Activated T-cell treated with anti-CD3 and anti-CD28 coated beads, Interleukin-2, amount 50 U/mL, for 24 hours (primary cell): ENCODE data around the gene MAST4.
"Not testable (repeated sequence)": the region's sequence is repeated elsewhere in the genome, so short reads cannot be mapped to it uniquely, and the experiment has no call there.

ENCODE experiments used
- DNase-seq: peaks from one replicate; pipeline ENCODE4 v3.0.0-alpha.2; 2020
- H3K27ac Mint-ChIP-seq: 2 replicates; pipeline ENCODE4 v1.8.0; 2020; ENCODE audit warnings: mild to moderate bottlenecking, mixed read lengths
- H3K27me3 Mint-ChIP-seq: 2 replicates; pipeline ENCODE4 v1.8.0; 2020; ENCODE audit warnings: mixed read lengths
- H3K36me3 Mint-ChIP-seq: 2 replicates; pipeline ENCODE4 v1.8.0; 2020; ENCODE audit warnings: low read depth, mixed read lengths
- H3K4me1 Mint-ChIP-seq: 2 replicates; pipeline ENCODE4 v1.8.0; 2020; ENCODE audit warnings: low read depth, mixed read lengths
- H3K4me3 Mint-ChIP-seq: 2 replicates; pipeline ENCODE4 v1.8.0; 2020; ENCODE audit warnings: mild to moderate bottlenecking, moderate library complexity, mixed read lengths
- H3K9me3 Mint-ChIP-seq: 2 replicates; pipeline ENCODE4 v1.8.0; 2020; ENCODE audit warnings: mixed read lengths

MAST4 gene

DNA sequence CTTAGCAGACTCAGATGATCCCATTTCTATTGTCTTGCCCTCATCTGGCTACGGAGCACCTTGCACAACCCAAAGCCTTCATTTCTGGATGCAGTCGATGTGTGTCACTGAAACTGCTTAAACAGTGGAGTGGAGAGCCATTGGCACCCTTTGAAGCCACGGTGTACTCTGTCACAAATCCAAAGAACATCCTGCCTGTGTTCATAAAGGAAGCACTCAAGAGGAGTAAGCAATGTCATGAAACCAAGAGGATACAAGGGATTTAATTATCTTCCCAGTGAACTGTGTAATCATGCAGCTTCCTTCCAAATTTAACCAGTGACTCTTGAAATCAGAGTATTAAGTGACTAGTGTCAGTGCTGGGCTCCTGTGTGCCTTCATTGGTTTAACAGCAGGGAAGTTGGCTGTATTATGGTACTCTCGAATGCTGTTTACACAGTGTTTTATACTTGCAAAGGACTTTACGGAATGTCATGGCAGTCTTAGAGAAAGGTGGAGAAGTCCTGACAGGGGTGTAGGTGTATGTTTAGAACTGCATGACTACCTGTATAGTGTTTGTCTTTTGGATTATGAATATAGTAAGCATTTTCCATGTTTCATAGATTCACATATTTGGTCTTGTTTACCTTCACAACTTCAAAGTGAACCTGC, 558.5 kb downstream of the MAST4 start:
- H3K27ac Mint-ChIP-seq, result no peak overlapping the region
- no peaks in the 10 kb centered on the region for H3K27me3 Mint-ChIP-seq
- no peak overlapping the region for H3K4me3 Mint-ChIP-seq
- peaks cover 36% of the 10 kb centered on the region for H3K36me3 Mint-ChIP-seq
- peaks cover 18% of the 10 kb centered on the region for H3K4me1 Mint-ChIP-seq
- no peaks in the 10 kb centered on the region for H3K9me3 Mint-ChIP-seq
- DNase-seq, result no peak

DNA sequence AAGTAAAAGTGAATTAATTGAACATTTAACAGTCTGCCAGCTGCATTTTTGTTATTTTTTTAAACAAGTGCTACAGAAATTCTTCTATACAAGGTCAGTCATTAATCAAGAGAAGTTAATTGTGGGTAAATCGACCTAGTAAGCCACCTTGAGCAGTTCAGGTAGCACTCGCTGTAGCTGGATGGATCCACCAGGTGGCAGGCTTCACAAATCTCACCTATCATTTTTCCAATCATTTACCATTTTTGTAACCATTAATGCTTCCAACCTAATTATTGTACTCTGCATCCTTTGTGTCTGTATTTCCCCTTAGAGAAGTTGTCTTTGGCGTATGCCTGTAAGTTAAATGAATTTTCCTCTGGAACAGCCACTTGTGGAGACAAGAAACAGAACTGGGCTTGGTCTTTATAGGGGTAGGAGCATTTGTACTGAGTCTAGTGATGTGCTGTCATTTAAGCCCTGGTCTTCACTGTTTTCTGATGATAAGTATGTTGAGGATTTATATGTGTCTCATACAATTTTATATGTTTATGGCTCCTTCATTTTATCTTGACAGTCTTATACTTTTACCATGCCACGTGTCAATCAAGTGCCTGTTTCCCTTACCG, 560.9 kb downstream of the MAST4 start:
- DNase-seq, result peak; percentile 64
- H3K4me1 Mint-ChIP-seq, result peaks cover 40% of the 10 kb centered on the region
- H3K9me3 Mint-ChIP-seq, result no peaks in the 10 kb centered on the region
- H3K4me3 Mint-ChIP-seq, result no peak overlapping the region
- peaks cover 18% of the 10 kb centered on the region for H3K36me3 Mint-ChIP-seq
- peak overlapping the region; percentile 38 for H3K27ac Mint-ChIP-seq
- no peaks in the 10 kb centered on the region for H3K27me3 Mint-ChIP-seq

DNA sequence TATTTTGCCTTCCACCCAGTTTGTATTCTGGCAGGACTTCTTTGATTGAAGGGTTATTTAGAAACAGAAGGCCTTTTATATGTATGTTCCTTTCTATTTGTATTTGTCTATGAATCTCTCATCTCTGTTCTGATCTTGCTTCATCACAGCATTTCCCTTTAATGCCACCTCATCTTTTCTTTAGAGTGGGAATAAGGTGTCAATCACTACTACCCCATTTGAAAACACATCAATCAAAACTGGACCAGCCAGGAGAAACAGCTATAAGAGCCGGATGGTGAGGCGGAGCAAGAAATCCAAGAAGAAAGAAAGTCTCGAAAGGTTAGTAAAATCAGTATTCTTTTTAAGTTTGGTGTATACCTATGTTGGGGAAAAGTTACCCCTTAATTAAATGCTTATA, 564.1 kb downstream of the MAST4 start:
- Mint-ChIP-seq H3K27ac (peak overlapping the region; percentile 76), H3K4me1 (peaks cover 61% of the 10 kb centered on the region), H3K4me3 (no peak overlapping the region), H3K27me3 (no peaks in the 10 kb centered on the region), H3K36me3 (peaks cover 33% of the 10 kb centered on the region), H3K9me3 (no peaks in the 10 kb centered on the region)
- no peak for DNase-seq

DNA sequence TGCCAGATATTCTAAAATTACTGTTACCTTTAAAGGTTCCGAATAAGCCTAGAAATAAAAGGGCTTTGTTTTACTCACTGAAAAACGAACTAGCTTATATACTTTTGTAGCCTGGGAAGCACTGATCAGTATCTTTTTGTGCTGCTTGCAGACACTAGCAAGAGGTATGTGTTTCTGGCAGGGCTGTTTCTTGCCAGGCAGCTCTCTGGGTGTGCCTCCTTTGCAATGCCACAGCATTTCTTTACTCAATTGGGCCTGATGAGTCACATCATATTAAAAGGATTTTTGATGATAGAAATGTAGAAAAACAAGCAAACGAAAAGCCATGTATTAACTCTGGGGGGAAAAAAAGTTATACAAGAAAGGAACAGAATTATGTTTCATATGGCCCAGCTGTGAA, 564.8 kb downstream of the MAST4 start:
- peaks cover 33% of the 10 kb centered on the region for H3K36me3 Mint-ChIP-seq
- peaks cover 68% of the 10 kb centered on the region for H3K4me1 Mint-ChIP-seq
- H3K9me3 Mint-ChIP-seq, result no peaks in the 10 kb centered on the region
- H3K27ac Mint-ChIP-seq, result peak overlapping the region; percentile 80
- peak overlapping the region; percentile 26 for H3K4me3 Mint-ChIP-seq
- no peak for DNase-seq
- no peaks in the 10 kb centered on the region for H3K27me3 Mint-ChIP-seq

DNA sequence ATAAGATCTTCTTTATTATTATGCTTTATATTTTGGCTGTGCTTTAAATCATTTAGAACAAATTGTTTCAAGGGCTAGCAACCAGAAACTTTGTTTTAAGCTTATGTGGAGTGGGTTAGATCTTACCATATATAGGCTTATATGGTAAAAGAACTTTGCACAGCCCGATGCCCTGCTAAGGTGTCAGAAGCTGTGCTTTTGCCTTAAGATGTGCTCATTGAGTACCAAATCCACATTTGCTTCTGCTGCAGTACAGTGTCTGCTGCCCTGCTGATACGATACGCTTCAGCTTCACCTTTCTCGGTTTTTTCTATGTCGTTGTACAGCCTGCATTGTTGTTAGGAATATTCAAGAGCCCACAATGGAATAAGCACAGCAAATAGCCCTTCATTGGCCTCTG, 565.6 kb downstream of the MAST4 start:
- no peak for DNase-seq
- peak overlapping the region; percentile 56 for H3K27ac Mint-ChIP-seq
- H3K4me3 Mint-ChIP-seq, result no peak overlapping the region
- H3K27me3 Mint-ChIP-seq, result no peaks in the 10 kb centered on the region
- peaks cover 33% of the 10 kb centered on the region for H3K36me3 Mint-ChIP-seq
- H3K9me3 Mint-ChIP-seq, result no peaks in the 10 kb centered on the region
- peaks cover 72% of the 10 kb centered on the region for H3K4me1 Mint-ChIP-seq

DNA sequence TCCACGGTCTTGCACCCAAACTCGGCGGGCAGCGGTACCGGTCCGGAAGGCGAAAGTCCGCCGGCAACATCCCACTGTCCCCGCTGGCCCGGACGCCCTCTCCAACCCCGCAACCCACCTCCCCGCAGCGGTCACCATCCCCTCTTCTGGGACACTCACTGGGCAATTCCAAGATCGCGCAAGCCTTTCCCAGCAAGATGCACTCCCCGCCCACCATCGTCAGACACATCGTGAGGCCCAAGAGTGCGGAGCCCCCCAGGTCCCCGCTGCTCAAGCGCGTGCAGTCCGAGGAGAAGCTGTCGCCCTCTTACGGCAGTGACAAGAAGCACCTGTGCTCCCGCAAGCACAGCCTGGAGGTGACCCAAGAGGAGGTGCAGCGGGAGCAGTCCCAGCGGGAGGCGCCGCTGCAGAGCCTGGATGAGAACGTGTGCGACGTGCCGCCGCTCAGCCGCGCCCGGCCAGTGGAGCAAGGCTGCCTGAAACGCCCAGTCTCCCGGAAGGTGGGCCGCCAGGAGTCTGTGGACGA, 567.1 kb downstream of the MAST4 start:
- Mint-ChIP-seq H3K4me3 (no peak overlapping the region), H3K36me3 (peaks cover 43% of the 10 kb centered on the region), H3K9me3 (no peaks in the 10 kb centered on the region), H3K27ac (no peak overlapping the region), H3K27me3 (no peaks in the 10 kb centered on the region), H3K4me1 (peaks cover 77% of the 10 kb centered on the region)
- no peak for DNase-seq

DNA sequence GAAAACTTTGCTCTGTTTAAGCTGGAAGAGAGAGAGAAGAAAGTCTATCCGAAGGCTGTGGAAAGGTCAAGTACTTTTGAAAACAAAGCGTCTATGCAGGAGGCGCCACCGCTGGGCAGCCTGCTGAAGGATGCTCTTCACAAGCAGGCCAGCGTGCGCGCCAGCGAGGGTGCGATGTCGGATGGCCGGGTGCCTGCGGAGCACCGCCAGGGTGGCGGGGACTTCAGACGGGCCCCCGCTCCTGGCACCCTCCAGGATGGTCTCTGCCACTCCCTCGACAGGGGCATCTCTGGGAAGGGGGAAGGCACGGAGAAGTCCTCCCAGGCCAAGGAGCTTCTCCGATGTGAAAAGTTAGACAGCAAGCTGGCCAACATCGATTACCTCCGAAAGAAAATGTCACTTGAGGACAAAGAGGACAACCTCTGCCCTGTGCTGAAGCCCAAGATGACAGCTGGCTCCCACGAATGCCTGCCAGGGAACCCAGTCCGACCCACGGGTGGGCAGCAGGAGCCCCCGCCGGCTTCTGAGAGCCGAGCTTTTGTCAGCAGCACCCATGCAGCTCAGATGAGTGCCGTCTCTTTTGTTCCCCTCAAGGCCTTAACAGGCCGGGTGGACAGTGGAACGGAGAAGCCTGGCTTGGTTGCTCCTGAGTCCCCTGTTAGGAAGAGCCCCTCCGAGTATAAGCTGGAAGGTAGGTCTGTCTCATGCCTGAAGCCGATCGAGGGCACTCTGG, 567.8 kb downstream of the MAST4 start:
- Mint-ChIP-seq H3K36me3 (peaks cover 43% of the 10 kb centered on the region), H3K27ac (no peak overlapping the region), H3K4me3 (peak overlapping the region; percentile 31)

DNA sequence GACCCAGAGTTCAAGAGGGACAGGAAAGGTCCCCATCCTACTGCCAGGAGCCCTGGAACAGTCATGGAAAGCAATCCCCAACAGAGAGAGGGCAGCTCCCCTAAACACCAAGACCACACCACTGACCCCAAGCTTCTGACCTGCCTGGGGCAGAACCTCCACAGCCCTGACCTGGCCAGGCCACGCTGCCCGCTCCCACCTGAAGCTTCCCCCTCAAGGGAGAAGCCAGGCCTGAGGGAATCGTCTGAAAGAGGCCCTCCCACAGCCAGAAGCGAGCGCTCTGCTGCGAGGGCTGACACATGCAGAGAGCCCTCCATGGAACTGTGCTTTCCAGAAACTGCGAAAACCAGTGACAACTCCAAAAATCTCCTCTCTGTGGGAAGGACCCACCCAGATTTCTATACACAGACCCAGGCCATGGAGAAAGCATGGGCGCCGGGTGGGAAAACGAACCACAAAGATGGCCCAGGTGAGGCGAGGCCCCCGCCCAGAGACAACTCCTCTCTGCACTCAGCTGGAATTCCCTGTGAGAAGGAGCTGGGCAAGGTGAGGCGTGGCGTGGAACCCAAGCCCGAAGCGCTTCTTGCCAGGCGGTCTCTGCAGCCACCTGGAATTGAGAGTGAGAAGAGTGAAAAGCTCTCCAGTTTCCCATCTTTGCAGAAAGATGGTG, 568.8 kb downstream of the MAST4 start:
- H3K36me3 Mint-ChIP-seq, result peaks cover 43% of the 10 kb centered on the region

More for the DNA sequence above, 567.8 kb downstream of the MAST4 start:
- H3K4me1 Mint-ChIP-seq, result peaks cover 78% of the 10 kb centered on the region
- no peaks in the 10 kb centered on the region for H3K27me3 Mint-ChIP-seq
- no peak for DNase-seq
- H3K9me3 Mint-ChIP-seq, result no peaks in the 10 kb centered on the region

DNA sequence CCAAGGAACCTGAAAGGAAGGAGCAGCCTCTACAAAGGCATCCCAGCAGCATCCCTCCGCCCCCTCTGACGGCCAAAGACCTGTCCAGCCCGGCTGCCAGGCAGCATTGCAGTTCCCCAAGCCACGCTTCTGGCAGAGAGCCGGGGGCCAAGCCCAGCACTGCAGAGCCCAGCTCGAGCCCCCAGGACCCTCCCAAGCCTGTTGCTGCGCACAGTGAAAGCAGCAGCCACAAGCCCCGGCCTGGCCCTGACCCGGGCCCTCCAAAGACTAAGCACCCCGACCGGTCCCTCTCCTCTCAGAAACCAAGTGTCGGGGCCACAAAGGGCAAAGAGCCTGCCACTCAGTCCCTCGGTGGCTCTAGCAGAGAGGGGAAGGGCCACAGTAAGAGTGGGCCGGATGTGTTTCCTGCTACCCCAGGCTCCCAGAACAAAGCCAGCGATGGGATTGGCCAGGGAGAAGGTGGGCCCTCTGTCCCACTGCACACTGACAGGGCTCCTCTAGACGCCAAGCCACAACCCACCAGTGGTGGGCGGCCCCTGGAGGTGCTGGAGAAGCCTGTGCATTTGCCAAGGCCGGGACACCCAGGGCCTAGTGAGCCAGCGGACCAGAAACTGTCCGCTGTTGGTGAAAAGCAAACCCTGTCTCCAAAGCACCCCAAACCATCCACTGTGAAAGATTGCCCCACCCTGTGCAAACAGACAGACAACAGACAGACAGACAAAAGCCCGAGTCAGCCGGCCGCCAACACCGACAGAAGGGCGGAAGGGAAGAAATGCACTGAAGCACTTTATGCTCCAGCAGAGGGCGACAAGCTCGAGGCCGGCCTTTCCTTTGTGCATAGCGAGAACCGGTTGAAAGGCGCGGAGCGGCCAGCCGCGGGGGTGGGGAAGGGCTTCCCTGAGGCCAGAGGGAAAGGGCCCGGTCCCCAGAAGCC, 569.6 kb downstream of the MAST4 start:
- peaks cover 64% of the 10 kb centered on the region for H3K4me1 Mint-ChIP-seq
- peaks cover 43% of the 10 kb centered on the region for H3K36me3 Mint-ChIP-seq
- H3K4me3 Mint-ChIP-seq, result peak overlapping the region; percentile 76
- H3K27ac Mint-ChIP-seq, result peak overlapping the region; percentile 98
- DNase-seq, result peak; percentile 82
- H3K27me3 Mint-ChIP-seq, result no peaks in the 10 kb centered on the region
- H3K9me3 Mint-ChIP-seq, result no peaks in the 10 kb centered on the region

More for the DNA sequence above, 568.8 kb downstream of the MAST4 start:
- H3K4me1 Mint-ChIP-seq, result peaks cover 71% of the 10 kb centered on the region
- DNase-seq, result no peak
- H3K4me3 Mint-ChIP-seq, result peak overlapping the region; percentile 76
- H3K27ac Mint-ChIP-seq, result peak overlapping the region; percentile 98
- H3K27me3 Mint-ChIP-seq, result no peaks in the 10 kb centered on the region
- no peaks in the 10 kb centered on the region for H3K9me3 Mint-ChIP-seq

DNA sequence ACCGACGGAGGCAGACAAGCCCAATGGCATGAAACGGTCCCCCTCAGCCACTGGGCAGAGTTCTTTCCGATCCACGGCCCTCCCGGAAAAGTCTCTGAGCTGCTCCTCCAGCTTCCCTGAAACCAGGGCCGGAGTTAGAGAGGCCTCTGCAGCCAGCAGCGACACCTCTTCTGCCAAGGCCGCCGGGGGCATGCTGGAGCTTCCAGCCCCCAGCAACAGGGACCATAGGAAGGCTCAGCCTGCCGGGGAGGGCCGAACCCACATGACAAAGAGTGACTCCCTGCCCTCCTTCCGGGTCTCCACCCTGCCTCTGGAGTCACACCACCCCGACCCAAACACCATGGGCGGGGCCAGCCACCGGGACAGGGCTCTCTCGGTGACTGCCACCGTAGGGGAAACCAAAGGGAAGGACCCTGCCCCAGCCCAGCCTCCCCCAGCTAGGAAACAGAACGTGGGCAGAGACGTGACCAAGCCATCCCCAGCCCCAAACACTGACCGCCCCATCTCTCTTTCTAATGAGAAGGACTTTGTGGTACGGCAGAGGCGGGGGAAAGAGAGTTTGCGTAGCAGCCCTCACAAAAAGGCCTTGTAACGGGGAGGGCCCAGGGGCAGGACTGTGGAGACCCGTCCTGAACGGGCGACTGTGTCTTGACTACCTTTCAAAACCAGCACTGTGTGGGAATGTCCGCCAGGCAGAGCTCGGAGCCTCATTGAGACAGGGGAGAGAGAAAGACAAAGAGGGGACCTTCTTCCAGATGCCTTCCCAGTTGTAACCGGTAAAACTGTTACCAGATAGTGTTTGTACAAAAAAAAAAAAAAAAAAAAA, 570.5 kb downstream of the MAST4 start:
- peak overlapping the region; percentile 98 for H3K27ac Mint-ChIP-seq
- H3K27me3 Mint-ChIP-seq, result no peaks in the 10 kb centered on the region
- peak overlapping the region; percentile 76 for H3K4me3 Mint-ChIP-seq
- peak; percentile 78 for DNase-seq
- H3K4me1 Mint-ChIP-seq, result peaks cover 55% of the 10 kb centered on the region
- H3K9me3 Mint-ChIP-seq, result no peaks in the 10 kb centered on the region
- peaks cover 43% of the 10 kb centered on the region for H3K36me3 Mint-ChIP-seq

DNA sequence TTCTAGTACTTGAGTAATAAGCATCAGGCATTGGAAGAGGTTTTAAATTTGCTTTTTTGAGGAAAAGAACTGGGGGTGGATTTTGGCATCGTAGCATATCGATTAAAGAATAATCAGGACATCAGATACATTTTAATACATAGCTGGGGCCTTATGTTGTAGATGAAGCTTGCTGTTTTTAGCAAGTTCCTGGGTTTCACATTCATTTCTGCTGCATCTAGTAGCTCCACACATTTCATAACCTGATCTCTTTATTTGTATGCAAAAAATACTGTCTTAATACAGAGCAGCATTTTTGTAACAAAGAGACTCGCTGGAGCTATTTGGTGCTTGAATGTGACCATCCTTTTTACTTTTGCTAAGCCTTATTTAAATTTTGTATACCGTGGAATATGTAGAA, 571.9 kb downstream of the MAST4 start:
- no peak for DNase-seq
- peaks cover 35% of the 10 kb centered on the region for H3K36me3 Mint-ChIP-seq
- H3K4me3 Mint-ChIP-seq, result peak overlapping the region; percentile 15
- no peaks in the 10 kb centered on the region for H3K27me3 Mint-ChIP-seq
- H3K27ac Mint-ChIP-seq, result peak overlapping the region; percentile 71
- H3K4me1 Mint-ChIP-seq, result peaks cover 41% of the 10 kb centered on the region
- no peaks in the 10 kb centered on the region for H3K9me3 Mint-ChIP-seq

DNA sequence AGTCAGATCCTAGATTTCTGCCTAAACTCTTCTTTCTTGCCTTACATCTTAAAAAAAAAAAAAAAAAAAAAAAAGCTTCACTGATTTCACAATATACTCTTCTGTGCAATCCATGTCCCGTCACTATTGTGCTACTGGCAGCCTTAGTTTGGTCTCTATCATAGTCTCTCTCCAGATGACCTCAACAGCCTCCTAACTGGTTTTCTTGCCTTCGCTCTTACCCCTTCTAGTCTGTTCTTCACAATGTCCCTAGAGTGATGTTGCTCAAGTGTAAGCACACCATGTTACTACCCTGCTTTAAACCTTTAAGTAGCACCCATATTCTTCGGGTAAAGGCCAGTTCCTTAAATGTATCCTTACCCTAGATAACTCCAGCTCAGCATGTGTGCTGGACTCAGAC, 574.6 kb downstream of the MAST4 start:
- no peak overlapping the region for H3K4me3 Mint-ChIP-seq
- no peak overlapping the region for H3K27ac Mint-ChIP-seq
- no peak for DNase-seq
- no peaks in the 10 kb centered on the region for H3K27me3 Mint-ChIP-seq
- H3K36me3 Mint-ChIP-seq, result peaks cover 10% of the 10 kb centered on the region
- H3K4me1 Mint-ChIP-seq, result peaks cover 27% of the 10 kb centered on the region
- H3K9me3 Mint-ChIP-seq, result peaks cover 3% of the 10 kb centered on the region

DNA sequence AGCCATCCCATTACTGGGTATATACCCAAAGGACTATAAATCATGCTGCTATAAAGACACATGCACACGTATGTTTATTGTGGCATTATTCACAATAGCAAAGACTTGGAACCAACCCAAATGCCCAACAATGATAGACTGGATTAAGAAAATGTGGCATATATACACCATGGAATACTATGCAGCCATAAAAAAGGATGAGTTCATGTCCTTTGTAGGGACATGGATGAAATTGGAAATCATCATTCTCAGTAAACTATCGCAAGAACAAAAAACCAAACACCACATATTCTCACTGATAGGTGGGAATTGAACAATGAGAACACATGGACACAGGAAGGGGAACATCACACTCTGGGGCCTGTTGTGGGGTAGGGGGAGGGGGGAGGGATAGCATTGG, 577.2 kb downstream of the MAST4 start:
- H3K27ac Mint-ChIP-seq, DNase-seq, H3K27me3 Mint-ChIP-seq, H3K4me3 Mint-ChIP-seq: not testable (repeated sequence)
- H3K36me3 Mint-ChIP-seq, result peaks cover 11% of the 10 kb centered on the region
- H3K9me3 Mint-ChIP-seq, result peaks cover 20% of the 10 kb centered on the region
- peaks cover 10% of the 10 kb centered on the region for H3K4me1 Mint-ChIP-seq
